HCT116 (cell line): ENCODE data around the gene EFCAB13. TPM values are rescaled to one million over a fixed set of nuclear protein-coding genes. Genes with fewer than 3 reads are reported as not detected.

ENCODE experiments used
- ATAC-seq: fragments of 200-7000 bp; cut with Tn5 transposase; 2 replicates; pipeline ENCODE4 v1.9.1; 2020; ENCODE audit warnings: mild to moderate bottlenecking, moderate library complexity
- BruUV-seq: library from RNA; stranded (reverse); fragments of 400-500 nt; replicated peaks from 2 replicates; lab custom pipeline; 2021; lab: Mats Ljungman, UMichigan
- CTCF ChIA-PET: fragments of 300-600 bp; sonication (Branson Sonifier 250); formaldehyde crosslinking; loops from one replicate; lab custom pipeline; 2021; ENCODE audit warnings: antibody characterized with exemption; lab: Charles Lee
- POLR2A ChIA-PET: fragments of 300-600, 350-600 bp; sonication (Branson Sonifier 250); formaldehyde crosslinking; loops from one replicate; lab custom pipeline; 2021; ENCODE audit warnings: antibody characterized with exemption; lab: Charles Lee
- RAD21 ChIA-PET, 2 experiments: fragments of 300-600 bp; sonication (Branson Sonifier 250); formaldehyde crosslinking; loops; one replicate each; lab custom pipeline; 2023; ENCODE audit warnings: low total read pairs in 2 of 2; ENCODE audit not compliant: uncharacterized antibody in 2 of 2, unreplicated experiment in 2 of 2, low non-redundant PET in 1 of 2; lab: Charles Lee
- DNase-seq: peaks from one replicate; pipeline ENCODE4 v3.0.0-alpha.2; 2010; ENCODE audit warnings: low read depth, low spot score
- H2AFZ ChIP-seq: fragments of 200-600 bp; shearing (Covaris generic), sonication (generic); 2 replicates; pipeline ENCODE4 v1.6.1; 2017; ENCODE audit warnings: low read depth, mixed run types, mixed read lengths, antibody characterized with exemption, low read length; ENCODE audit not compliant: poor library complexity, severe bottlenecking
- H3K27ac ChIP-seq: 2 replicates; pipeline ENCODE4 v1.5.1; 2012; ENCODE audit warnings: low read depth, low read length
- H3K27me3 ChIP-seq: fragments of 200-600 bp; sonication (generic); 2 replicates; pipeline ENCODE4 v1.6.1; 2016; ENCODE audit warnings: mixed run types, low read length, mixed read lengths; ENCODE audit not compliant: insufficient read depth
- H3K36me3 ChIP-seq, 2 experiments: fragments of 200-500 bp in 1 of 2; fragments of 200-600 bp in 1 of 2; sonication (Bioruptor generic) in 1 of 2; sonication (generic) in 1 of 2; 2 replicates each; pipeline versions ENCODE4 v1.5.1 to v1.6.1; 2014 to 2016; ENCODE audit warnings: low read length in 2 of 2, inconsistent platforms in 1 of 2, mixed read lengths in 1 of 2, mixed run types in 1 of 2; ENCODE audit not compliant: insufficient read depth in 2 of 2, control insufficient read depth in 1 of 2
- H3K4me1 ChIP-seq, 2 experiments: fragments of 200-600 bp in 1 of 2; sonication (generic) in 1 of 2; 2 replicates each; pipeline versions ENCODE4 v1.5.1 to v1.6.1; 2012 to 2017; ENCODE audit warnings: low read length in 2 of 2, inconsistent platforms in 1 of 2, mild to moderate bottlenecking in 1 of 2, mixed read lengths in 1 of 2, mixed run types in 1 of 2, moderate library complexity in 1 of 2; ENCODE audit not compliant: insufficient read depth in 2 of 2, control insufficient read depth in 1 of 2
- H3K4me2 ChIP-seq: fragments of 200-600 bp; sonication (generic); 2 replicates; pipeline ENCODE4 v1.6.1; 2017; ENCODE audit warnings: mixed run types, low read length, mixed read lengths
- H3K4me3 ChIP-seq, 2 experiments: fragments of 200-600 bp in 1 of 2; sonication (generic) in 1 of 2; replicated peaks in 1 of 2; 2 replicates each; pipeline ENCODE4 v1.5.1; 2011 to 2016; ENCODE audit warnings: low read length in 2 of 2, control low read depth in 1 of 2, low read depth in 1 of 2, mild to moderate bottlenecking in 1 of 2, mixed read lengths in 1 of 2, mixed run types in 1 of 2
- H3K79me2 ChIP-seq: fragments of 200-600 bp; sonication (generic); 2 replicates; pipeline ENCODE4 v1.6.1; 2017; ENCODE audit warnings: mild to moderate bottlenecking, mixed run types, low read length, moderate library complexity, mixed read lengths; ENCODE audit not compliant: insufficient read depth
- H3K9ac ChIP-seq: fragments of 200-600 bp; sonication (generic); 2 replicates; pipeline ENCODE4 v1.6.1; 2016; ENCODE audit warnings: low read length, mixed read lengths
- H3K9me2 ChIP-seq: fragments of 200-600 bp; sonication (generic), shearing (Covaris generic); 2 replicates; pipeline ENCODE4 v1.6.1; 2017; ENCODE audit warnings: mixed run types, mild to moderate bottlenecking, moderate library complexity; ENCODE audit not compliant: insufficient read depth
- H3K9me3 ChIP-seq, 2 experiments: fragments of 200-500 bp in 1 of 2; fragments of 200-600 bp in 1 of 2; sonication (Bioruptor generic) in 1 of 2; sonication (generic) in 1 of 2; 2 replicates each; pipeline ENCODE4 v1.6.1; 2014 to 2017; ENCODE audit warnings: low read length in 2 of 2, mixed read lengths in 2 of 2, inconsistent platforms in 1 of 2, low read depth in 1 of 2, mild to moderate bottlenecking in 1 of 2, mixed run types in 1 of 2, moderate library complexity in 1 of 2; ENCODE audit not compliant: control insufficient read depth in 1 of 2, insufficient read depth in 1 of 2
- H4K20me1 ChIP-seq: fragments of 200-600 bp; sonication (generic), shearing (Covaris generic); 2 replicates; pipeline ENCODE4 v1.6.1; 2017; ENCODE audit warnings: mixed run types, mild to moderate bottlenecking, moderate library complexity; ENCODE audit not compliant: insufficient read depth
- CEBPB ChIP-seq: IDR thresholded peaks from 2 replicates; pipeline ENCODE4 v1.6.1; 2012; ENCODE audit warnings: low read depth
- EGR1 ChIP-seq: IDR thresholded peaks from 2 replicates; pipeline ENCODE4 v1.6.1; 2012; ENCODE audit warnings: low read depth
- EZH2phosphoT487 ChIP-seq: fragments of 200-600 bp; IDR thresholded peaks from 2 replicates; pipeline ENCODE4 v1.6.1; 2018; ENCODE audit warnings: antibody characterized with exemption, borderline replicate concordance
- JUND ChIP-seq: IDR thresholded peaks from 2 replicates; pipeline ENCODE4 v1.6.1; 2012
- MAX ChIP-seq: IDR thresholded peaks from 2 replicates; pipeline ENCODE4 v1.6.1; 2012
- POLR2AphosphoS5 ChIP-seq: IDR thresholded peaks from 2 replicates; pipeline ENCODE4 v1.6.1; 2011; ENCODE audit warnings: mild to moderate bottlenecking, low read depth, low read length, moderate library complexity
- ZBTB33 ChIP-seq: IDR thresholded peaks from 2 replicates; pipeline ENCODE4 v1.6.1; 2011; ENCODE audit warnings: mild to moderate bottlenecking, low read length, moderate library complexity; ENCODE audit not compliant: insufficient replicate concordance; ENCODE audit errors: extremely low read depth
- intact Hi-C: fragments of 100-400 bp; cut with micrococcal nuclease; formaldehyde crosslinking; loops from 2 replicates; pipeline ENCODE4 v1.10.0; 2022
- total RNA-seq: library from RNA; stranded (reverse); gene quantifications from one replicate; pipeline ENCODE4 v1.2.1, GENCODE V29; 2021; ENCODE audit not compliant: unreplicated experiment

The EFCAB13 gene
- total RNA-seq, 1 experiment from 2014 or later: not detected

- Histone ChIP-seq H3K4me2 (no peak overlapping the region), H3K9me3 (no peaks in the 10 kb centered on the region), H4K20me1 (no peaks in the 10 kb centered on the region), H2AFZ (no peak overlapping the region), H3K4me3 (no peak overlapping the region), H3K4me1 (no peaks in the 10 kb centered on the region)
- intact Hi-C loops: no loop called here
- no TSS peak for BruUV-seq
- DNase-seq: no peak
- POLR2A ChIA-PET: no interaction called here
- no peak for TF ChIP-seq JUND
- TF ChIP-seq POLR2AphosphoS5: no peak
- no peak for TF ChIP-seq MAX
- no peak for TF ChIP-seq EZH2phosphoT487
- TF ChIP-seq EGR1: no peak
- TF ChIP-seq CEBPB: no peak
- TF ChIP-seq, all 23 proteins: peak for 0
- ChIA-PET RAD21 (no interaction called here), CTCF (interaction anchor here (0.8 to 2.3 kb wide), 4 partner anchors 9 to 255 kb away, joined by 3 to 10 read pairs (median 3); no protein-coding TSS in a partner anchor)
- Histone ChIP-seq H3K79me2 (no peaks in the 10 kb centered on the region), H3K36me3 (no peaks in the 10 kb centered on the region), H3K9me2 (no peaks in the 10 kb centered on the region), H3K27ac (no peak overlapping the region), H3K27me3 (no peaks in the 10 kb centered on the region), H3K9ac (no peak overlapping the region)
- ATAC-seq: no peak
Measured at GRCh38 chr17:47363171-47363570, 39.4 kb downstream of the EFCAB13 start.

- BruUV-seq: no TSS peak
- ChIA-PET RAD21 (no interaction called here), CTCF (no interaction called here), POLR2A (no interaction called here)
- ATAC-seq: no peak
- no peak for TF ChIP-seq ZBTB33
- H3K9ac ChIP-seq: no peak overlapping the region
- no peaks in the 10 kb centered on the region for H3K4me1 ChIP-seq
- H4K20me1 ChIP-seq: no peaks in the 10 kb centered on the region
- no peak overlapping the region for H2AFZ ChIP-seq
- DNase-seq: no peak
- H3K4me3 ChIP-seq: no peak overlapping the region
- no peak overlapping the region for H3K27ac ChIP-seq
- no peaks in the 10 kb centered on the region; the same call in 1 of the 2 replicates for H3K9me2 ChIP-seq
- no peaks in the 10 kb centered on the region for H3K27me3 ChIP-seq
- intact Hi-C loops: no loop called here
- H3K9me3 ChIP-seq: no peaks in the 10 kb centered on the region
- no peaks in the 10 kb centered on the region for H3K79me2 ChIP-seq
- no peak overlapping the region for H3K4me2 ChIP-seq
- H3K36me3 ChIP-seq: peaks cover 0 to under 1% of the 10 kb centered on the region in 2 experiments; a peak in 1 of 4 replicates
Measured at GRCh38 chr17:47367257-47367656, 43.5 kb downstream of the EFCAB13 start.
